NCI-H345 treated with DMSO at 0.1 percent for 48 hours (cell line): ENCODE measurements around the gene IMMP2L.

Experiments used
- DNase-seq: peaks from one replicate; lab custom pipeline; 2025; ENCODE audit not compliant: unreplicated experiment; lab: John Stamatoyannopoulos, UW

IMMP2L gene

DNA sequence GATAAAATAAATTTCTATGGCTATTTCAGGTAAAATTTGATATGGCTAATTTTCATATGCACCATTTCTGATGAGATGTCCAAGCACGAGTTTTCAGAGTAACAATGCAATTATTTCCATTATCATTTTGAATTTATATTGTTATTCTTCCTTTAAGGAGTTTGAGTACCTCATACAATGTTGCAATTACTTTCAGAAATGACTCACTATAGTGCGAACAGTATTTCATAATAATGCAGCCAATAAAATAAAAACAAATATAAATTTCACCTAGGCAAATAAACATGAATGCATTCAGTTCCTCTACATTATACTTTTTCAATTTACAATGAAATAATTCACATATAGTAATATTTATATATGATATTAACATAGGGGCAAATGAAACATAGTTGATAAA is 550.1 kb downstream of the IMMP2L start:
- DNase-seq, result no peak

DNA sequence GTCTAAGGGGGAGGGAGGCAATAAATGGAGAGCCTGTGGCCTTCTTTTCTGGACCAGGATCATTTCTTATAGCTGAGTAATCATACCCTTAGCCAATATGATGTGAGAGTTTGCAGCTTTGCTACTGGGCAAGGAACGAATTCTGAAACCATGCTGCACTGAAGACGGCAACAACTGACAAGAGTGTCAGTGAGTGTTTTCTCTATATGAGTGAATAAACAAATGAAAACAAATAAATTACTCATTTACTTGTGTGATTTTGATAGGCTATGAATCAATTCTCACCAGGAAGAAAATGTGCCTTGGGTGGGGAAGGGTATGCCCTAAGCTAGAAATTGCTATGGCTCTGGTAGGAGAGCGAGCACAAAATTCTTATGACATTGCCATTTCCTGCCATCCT is 550.8 kb downstream of the IMMP2L start:
- no peak for DNase-seq

DNA sequence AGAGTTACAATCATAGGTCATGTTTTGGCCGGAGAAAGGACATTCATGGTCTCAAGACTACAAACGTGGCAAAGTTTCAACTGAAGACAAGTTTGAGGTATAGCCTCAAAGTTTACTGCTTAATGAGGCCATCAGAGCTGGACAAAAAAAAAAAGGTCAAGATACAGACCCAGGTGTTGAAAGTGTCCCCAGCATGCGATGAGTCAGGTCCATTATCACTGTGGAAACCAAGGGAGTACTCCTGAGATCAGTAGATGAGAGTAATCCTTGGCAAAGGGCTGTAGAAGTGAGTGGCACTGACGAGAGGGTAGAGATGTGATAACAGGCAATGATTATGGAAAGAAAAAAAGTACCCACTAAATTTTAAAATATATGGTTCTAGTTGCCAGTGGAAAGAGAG is 551.5 kb downstream of the IMMP2L start:
- no peak for DNase-seq

- DNase-seq, result no peak
These were observed 552.7 kb downstream of the IMMP2L start for GRCh38 chr7:111009526-111010040.

DNA sequence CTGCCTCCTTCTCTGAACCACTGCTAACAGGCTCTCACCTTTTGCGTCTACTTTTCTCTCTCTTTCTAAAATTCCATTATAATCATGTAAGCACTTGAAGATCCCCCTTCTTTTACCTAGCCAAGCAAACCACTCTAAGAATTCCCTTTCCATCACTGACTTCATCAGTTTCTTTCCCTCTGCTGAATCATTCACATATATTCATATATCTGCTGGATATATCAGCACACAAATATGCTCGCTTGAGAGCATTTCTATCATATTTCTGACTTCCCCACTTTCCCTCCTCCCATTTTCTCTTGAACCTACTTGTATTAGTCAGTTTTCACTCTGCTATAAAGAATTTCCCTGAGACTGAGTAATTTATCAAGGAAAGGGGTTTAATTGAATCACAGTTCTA is 555.6 kb downstream of the IMMP2L start:
- DNase-seq, result no peak

- no peak for DNase-seq
These were observed 556.3 kb downstream of the IMMP2L start for GRCh38 chr7:111006040-111006439.

DNA sequence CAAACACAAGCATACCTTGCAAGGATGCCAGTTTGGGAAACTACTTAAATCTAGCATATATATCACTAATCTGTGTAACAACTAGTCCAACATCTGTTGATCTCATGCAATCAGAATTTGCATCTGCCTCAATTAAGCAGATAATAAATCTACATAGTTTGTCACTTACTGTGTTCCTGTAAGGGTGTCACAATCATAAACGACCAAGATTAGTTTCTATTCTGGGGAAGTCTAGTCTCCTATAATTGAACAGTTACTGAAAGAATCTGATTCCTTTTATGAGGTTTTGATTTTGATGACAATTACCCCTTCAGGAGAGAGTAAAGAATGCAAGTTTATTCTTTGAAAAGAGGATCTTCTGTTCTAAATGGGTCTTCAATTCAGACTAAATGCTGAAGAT is 556.8 kb downstream of the IMMP2L start:
- DNase-seq, result no peak

GRCh38 chr7:111004310-111004901 is 557.9 kb downstream of the IMMP2L start:
- no peak for DNase-seq

- DNase-seq, result no peak
These were observed 558.4 kb downstream of the IMMP2L start for GRCh38 chr7:111003883-111004282.

DNA sequence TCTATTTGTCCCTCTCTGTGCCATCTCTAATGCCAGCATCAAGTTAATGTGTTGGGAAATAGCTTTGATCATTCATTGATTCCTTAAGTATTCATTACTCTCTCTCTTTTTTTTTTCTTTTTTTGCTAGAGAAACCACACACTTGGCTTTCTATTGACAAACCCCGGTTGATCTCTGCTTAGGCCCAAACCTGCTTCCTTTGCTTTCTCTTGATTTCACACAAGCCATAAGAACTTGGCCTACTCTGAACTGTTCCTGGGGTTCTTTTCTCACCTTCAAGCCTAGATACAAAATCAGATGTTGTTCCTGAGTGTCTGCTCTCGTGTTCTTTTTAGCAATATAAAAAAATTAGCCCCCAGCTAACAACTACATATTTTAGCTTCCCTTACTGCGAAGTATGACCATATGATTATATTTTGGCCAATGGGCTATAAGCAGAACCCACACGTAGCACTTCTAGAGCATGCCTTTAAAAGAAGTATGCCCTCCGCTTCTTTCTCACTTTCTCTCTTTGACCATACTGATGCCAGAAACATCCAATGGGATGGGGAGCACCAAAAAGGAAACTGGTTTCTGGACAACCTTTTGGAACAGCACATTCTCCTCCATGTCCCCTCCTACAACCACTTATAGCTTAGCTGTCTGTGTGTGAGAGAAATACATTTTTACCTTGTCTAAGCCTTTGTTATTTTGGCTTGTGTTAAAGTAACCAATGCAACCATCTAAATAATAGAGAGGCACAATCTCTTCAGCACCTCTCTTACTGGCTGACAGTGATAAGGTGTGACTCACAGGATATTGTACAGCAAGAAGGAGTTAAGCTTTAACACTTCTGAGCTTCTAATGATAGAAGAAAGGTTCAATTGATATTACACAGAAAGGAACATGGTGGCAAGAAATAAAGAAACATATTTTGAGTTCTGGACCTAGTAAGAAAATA is 568.0 kb downstream of the IMMP2L start:
- no peak for DNase-seq

- DNase-seq, result no peak
These were observed 573.3 kb downstream of the IMMP2L start for GRCh38 chr7:110988890-110989501.

DNA sequence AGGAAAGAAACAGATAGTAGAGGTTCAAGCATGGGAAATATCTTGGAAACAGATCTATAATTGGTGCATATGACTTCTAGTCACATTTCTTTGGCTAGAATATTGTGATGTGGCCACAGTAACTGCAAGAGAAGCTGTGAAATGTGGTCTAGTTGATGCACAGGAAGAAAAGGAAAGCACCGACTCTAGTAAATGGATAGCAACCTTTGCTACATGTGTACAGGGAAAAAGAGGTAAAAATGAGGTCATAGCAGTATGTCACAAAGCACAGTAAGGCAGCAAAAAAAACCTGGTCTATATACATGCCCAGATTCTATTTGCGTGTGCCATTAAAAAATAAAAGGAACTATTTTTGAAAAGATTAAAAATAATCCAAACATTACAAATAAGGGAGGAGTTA is 573.9 kb downstream of the IMMP2L start:
- DNase-seq, result no peak

- no peak for DNase-seq
These were observed 575.1 kb downstream of the IMMP2L start for GRCh38 chr7:110987127-110987693.

- no peak for DNase-seq
These were observed 578.4 kb downstream of the IMMP2L start for GRCh38 chr7:110983822-110984456.

DNA sequence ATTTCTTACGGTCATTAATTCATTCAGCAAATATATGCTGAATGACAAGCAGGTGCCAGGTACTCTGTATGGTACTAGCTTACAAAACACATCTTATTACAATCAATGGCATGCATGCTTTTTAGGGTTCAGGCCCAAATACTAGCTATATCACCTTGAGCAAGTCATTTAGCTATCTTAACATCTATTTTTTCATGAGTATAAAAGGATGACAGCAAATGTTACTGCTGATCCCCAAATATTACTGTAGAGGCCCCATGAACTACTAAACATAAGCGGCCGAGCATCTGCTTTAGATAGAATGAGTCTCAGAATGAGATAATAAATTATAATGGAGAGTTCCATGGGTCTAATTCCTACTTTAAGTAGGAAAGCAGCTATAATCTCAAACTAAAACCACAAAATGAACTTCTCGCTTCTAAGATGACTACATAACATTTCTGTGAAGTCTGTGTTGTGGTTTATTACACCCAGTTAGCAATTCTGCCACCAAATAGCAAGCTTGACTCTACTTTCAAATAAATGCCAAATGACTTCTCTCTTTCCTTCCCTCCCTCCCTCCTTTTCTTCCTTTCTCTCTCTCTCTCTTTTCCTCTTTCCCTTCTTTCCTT is 585.1 kb downstream of the IMMP2L start:
- no peak for DNase-seq

DNA sequence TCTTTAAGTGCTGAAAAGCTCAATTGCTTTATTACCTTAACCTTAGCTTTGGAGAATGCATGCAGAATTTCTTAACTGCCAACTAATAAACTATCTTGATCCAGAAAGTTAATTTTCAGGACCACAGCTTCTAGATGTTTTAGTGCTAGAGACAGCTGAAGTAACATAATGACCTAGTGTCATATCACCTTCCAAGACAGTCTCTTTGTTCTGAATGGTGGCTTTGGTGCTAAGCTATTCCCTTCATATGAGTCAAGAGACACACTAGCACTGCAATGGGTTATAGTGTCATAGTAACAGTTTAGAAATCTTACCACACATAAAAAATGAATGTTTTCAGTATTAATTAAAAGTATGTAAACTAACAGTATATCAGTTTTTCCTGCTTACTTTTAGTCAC is 586.8 kb downstream of the IMMP2L start:
- DNase-seq, result no peak

DNA sequence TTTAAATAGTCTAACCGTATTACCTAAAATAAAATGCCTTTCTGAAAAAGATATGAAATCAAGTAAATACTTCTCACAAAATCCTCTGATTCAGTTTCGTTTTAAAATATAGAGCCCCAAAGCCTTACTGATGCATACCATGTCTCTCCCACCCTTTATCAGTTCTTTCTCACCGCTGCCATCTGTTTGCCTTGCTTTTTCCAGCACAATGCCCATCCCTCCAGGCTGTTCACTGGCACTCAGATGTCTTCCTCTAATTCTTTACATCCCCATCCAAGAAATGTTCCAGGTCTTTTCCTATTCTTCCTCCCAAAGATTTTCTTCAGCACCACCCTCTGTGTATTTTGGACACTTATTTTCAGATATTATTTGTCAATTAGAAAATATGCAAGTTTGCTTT is 587.9 kb downstream of the IMMP2L start:
- no peak for DNase-seq

GRCh38 chr7:110973196-110973990 is 588.9 kb downstream of the IMMP2L start:
- no peak for DNase-seq

DNA sequence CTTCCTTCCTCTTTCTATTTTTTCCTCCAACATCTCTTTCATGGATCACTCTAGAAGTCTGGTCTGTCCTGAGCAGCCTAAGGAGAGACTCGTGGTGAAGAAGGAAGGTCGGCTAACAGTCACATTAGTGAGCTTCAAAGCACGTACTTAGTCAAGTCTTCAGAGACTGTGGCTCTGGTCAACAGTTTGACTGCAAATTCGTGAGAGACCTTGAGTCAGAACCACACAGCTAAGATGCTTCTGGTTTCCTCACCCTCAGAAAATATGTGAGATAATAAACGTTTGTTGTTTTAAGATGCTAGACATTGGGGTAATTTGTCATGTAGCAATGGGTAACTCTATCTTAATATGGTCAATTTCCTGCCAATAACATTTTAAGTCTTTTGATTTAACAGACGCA is 597.5 kb downstream of the IMMP2L start:
- no peak for DNase-seq

GRCh38 chr7:110962826-110963225 is 599.5 kb downstream of the IMMP2L start:
- no peak for DNase-seq
